Stimulated activated effector memory CD8-positive, alpha-beta T cell treated with anti-CD3 and anti-CD28 coated beads, Interleukin-12 subunit alpha, Interleukin-12 subunit beta, amount 100 ng/mL, for 72 hours (primary cell): ENCODE measurements around the gene ANKRD60.

ENCODE experiments used
- ATAC-seq: fragments of 150-1000 bp; cut with Tn5 transposase; 2 replicates; pipeline ENCODE4 v1.10.0; 2021
- DNase-seq, 2 donors: peaks; one replicate each; pipeline ENCODE4 v3.0.0; 2021 to 2022; ENCODE audit warnings: low spot score in 2 of 2
- H3K27ac Mint-ChIP-seq: one replicate; pipeline ENCODE4 v1.8.0; 2022; ENCODE audit warnings: mild to moderate bottlenecking, mixed read lengths
- H3K36me3 Mint-ChIP-seq: one replicate; pipeline ENCODE4 v1.8.0; 2022; ENCODE audit warnings: mild to moderate bottlenecking, mixed read lengths
- H3K4me1 Mint-ChIP-seq: one replicate; pipeline ENCODE4 v1.8.0; 2022; ENCODE audit warnings: mixed read lengths
- H3K4me3 Mint-ChIP-seq: one replicate; pipeline ENCODE4 v1.8.0; 2022; ENCODE audit warnings: mild to moderate bottlenecking, mixed read lengths
- H3K9me3 Mint-ChIP-seq: one replicate; pipeline ENCODE4 v1.8.0; 2022; ENCODE audit warnings: mixed read lengths

The ANKRD60 gene

GRCh38 chr20:58173091-58173490, 55.4 kb downstream of the ANKRD60 start:
- Mint-ChIP-seq H3K9me3 (no peaks in the 10 kb centered on the region), H3K36me3 (no peaks in the 10 kb centered on the region), H3K4me3 (no peak overlapping the region), H3K27ac (no peak overlapping the region), H3K4me1 (peaks cover 6% of the 10 kb centered on the region)
- DNase-seq (no peak), ATAC-seq (no peak)

DNA sequence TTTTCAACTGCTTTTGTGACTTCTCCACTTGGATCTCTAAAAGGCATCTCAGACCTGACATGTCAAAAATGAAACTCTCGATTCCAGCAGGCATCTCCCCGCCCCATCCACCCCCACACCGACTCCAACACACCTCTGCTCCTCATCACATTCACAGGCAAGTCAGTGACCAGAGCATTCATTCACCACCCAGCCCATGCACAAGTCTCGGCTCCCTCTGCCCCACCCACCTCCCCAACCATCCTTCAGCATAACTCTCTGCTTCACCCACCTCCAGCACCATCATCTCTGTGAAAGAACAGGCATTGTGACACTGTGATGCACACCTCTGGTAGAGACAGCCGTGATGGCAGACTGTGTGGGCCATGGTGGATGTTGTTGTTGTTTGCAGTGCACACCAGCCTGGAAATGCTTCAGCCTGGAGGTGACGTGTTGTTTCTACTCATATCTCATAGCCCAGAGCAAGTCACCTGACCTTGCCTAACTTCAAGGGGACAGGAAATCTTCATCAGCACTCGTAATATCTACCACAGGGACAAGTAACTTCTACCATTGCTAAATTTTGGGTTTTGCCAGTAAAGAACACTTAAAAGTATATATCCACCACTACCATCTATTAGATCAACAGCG, 56.5 kb downstream of the ANKRD60 start:
- no peak overlapping the region for H3K4me3 Mint-ChIP-seq
- ATAC-seq (peak; percentile 58), DNase-seq (no peak)
- H3K4me1 Mint-ChIP-seq = peaks cover 6% of the 10 kb centered on the region
- no peaks in the 10 kb centered on the region for H3K9me3 Mint-ChIP-seq
- H3K36me3 Mint-ChIP-seq = no peaks in the 10 kb centered on the region
- H3K27ac Mint-ChIP-seq = no peak overlapping the region

GRCh38 chr20:58169450-58169849, 59.0 kb downstream of the ANKRD60 start:
- Mint-ChIP-seq H3K36me3 (no peaks in the 10 kb centered on the region), H3K4me3 (no peak overlapping the region), H3K9me3 (no peaks in the 10 kb centered on the region), H3K27ac (no peak overlapping the region), H3K4me1 (peaks cover 6% of the 10 kb centered on the region)
- no peak for DNase-seq
- ATAC-seq = no peak

DNA sequence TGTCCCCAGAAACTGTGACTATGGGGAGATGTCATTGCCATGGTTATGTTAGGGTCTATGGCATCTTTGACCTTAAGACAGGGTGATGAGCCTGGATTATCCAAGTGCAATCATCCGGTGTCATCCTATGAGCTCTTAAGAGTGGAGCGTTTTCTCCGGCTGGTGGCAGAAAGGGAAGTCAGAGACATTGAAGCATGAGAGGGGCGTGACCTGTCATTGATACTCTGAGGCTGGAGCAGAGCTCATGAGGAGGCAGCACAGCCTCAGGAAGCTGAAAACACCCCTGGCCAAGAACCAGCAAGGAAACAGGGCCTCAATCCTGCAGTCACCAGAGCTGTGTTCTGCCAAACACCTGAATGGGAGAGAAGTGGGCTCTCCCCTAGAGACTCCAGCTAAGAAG, 59.6 kb downstream of the ANKRD60 start:
- Mint-ChIP-seq H3K27ac (no peak overlapping the region), H3K4me3 (no peak overlapping the region), H3K4me1 (peaks cover 6% of the 10 kb centered on the region), H3K9me3 (no peaks in the 10 kb centered on the region), H3K36me3 (no peaks in the 10 kb centered on the region)
- DNase-seq (no peak), ATAC-seq (no peak)

DNA sequence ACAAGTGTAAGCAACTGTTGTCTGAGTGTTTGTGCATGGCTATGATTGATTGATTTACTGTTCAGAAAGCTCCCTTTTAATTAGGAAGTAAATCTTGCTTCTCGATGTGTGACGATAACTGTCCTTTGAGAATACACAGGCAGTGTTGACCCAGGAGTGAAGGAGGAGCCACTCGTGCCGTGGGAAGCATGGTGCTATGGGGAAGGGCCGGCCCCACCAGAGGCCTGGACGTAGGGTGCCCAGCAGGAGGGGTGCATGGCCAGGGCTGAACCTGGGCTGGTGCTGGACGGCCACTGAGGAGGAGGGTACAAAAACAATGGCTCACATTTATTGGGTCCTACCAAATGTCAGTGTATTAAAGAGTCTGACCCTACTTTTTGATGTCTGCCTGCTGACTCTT, 60.7 kb downstream of the ANKRD60 start:
- DNase-seq = no peak
- Mint-ChIP-seq H3K9me3 (no peaks in the 10 kb centered on the region), H3K36me3 (no peaks in the 10 kb centered on the region), H3K27ac (no peak overlapping the region), H3K4me3 (no peak overlapping the region), H3K4me1 (peaks cover 6% of the 10 kb centered on the region)
- ATAC-seq = no peak
